Measurements from ENCODE around the gene SLC46A2. TPM values are rescaled to one million over a fixed set of nuclear protein-coding genes. Genes with fewer than 3 reads are reported as not detected.

The SLC46A2 gene
- under 1 TPM; 0.18 to 0.64 (median 0.23) TPM for total RNA-seq
- total RNA-seq (2013), result 0.32 TPM

GRCh38 chr9:112890106-112891081 lies at the start of gene SLC46A2:
SLC46A2 (minus strand) TSS chr9:112890876; CDS start chr9:112890681, 195 bp downstream.
- Mint-ChIP-seq H3K4me1 (no peaks in the 10 kb centered on the region), H3K27ac (no peak within 1 kb of the TSS), H3K36me3 (no peaks in the 10 kb centered on the region), H3K4me3 (no peak within 1 kb of the TSS), H3K27me3 (ENCODE audit: low read depth in 2 of 2) (peaks cover 11 to 44% of the 10 kb centered on the region in 2 donors), H3K9me3 (no peaks in the 10 kb centered on the region)
- DNase-seq, result no peak
- TF ChIP-seq, protein P1, sequence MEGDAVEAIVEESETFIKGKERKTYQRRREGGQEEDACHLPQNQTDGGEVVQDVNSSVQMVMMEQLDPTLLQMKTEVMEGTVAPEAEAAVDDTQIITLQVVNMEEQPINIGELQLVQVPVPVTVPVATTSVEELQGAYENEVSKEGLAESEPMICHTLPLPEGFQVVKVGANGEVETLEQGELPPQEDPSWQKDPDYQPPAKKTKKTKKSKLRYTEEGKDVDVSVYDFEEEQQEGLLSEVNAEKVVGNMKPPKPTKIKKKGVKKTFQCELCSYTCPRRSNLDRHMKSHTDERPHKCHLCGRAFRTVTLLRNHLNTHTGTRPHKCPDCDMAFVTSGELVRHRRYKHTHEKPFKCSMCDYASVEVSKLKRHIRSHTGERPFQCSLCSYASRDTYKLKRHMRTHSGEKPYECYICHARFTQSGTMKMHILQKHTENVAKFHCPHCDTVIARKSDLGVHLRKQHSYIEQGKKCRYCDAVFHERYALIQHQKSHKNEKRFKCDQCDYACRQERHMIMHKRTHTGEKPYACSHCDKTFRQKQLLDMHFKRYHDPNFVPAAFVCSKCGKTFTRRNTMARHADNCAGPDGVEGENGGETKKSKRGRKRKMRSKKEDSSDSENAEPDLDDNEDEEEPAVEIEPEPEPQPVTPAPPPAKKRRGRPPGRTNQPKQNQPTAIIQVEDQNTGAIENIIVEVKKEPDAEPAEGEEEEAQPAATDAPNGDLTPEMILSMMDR (IDR thresholded peaks at IDR 0.05), result no peak
- ATAC-seq, result no peak
- H3K36me3 ChIP-seq (ENCODE audit: control insufficient read depth, insufficient read depth, low read length), result no peaks in the 10 kb centered on the region
- peaks cover 10% of the 10 kb centered on the region for H3K4me1 ChIP-seq (ENCODE audit: control insufficient read depth, insufficient read depth, low read length)
- no peak within 1 kb of the TSS for H3K27ac ChIP-seq (ENCODE audit: low read length)
- 21% methylated on average over 78 of the region's 78 CpGs for WGBS (ENCODE audit: insufficient coverage)
- peaks cover 8% of the 10 kb centered on the region for H3K27me3 ChIP-seq (ENCODE audit: control insufficient read depth, insufficient read depth, low read length)
- no peaks in the 10 kb centered on the region for H3K9me3 ChIP-seq (ENCODE audit: control insufficient read depth, insufficient read depth, low read length)
- H3K4me3 ChIP-seq (ENCODE audit: low read length), result no peak within 1 kb of the TSS
- intact Hi-C loops (cut with micrococcal nuclease), result no loop called here

DNA sequence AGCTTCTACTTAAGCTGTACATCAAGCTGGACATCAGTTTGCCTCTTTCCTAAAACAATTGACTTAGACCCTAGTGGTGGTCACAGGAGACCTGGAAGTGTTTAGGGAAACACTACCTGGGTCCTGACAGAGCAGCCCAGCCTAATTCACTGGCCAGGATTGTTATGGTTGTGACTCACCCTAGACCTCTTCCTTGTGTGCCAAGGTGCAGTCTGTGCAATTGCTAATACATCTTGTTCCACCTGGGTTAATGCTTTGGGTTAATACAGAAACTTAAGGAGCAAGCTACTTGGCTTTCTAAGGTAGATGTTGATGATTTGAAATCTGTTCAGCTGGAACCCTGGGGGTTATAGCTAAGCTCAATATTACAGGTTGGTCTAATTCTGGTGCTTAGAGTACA lies 48.7 kb upstream of the SLC46A2 start:
- H3K9me3 Mint-ChIP-seq, result peaks cover 0 to 5% of the 10 kb centered on the region in 2 donors
- no peak overlapping the region for H3K4me3 Mint-ChIP-seq
- no peaks in the 10 kb centered on the region for H3K36me3 ChIP-seq (ENCODE audit: control insufficient read depth, insufficient read depth, low read length)
- TF ChIP-seq, protein P1 (IDR thresholded peaks at IDR 0.05), result no peak
- no peak for DNase-seq
- H3K4me1 Mint-ChIP-seq, result no peaks in the 10 kb centered on the region
- no peak overlapping the region for H3K27ac ChIP-seq (ENCODE audit: low read length)
- ATAC-seq, result no peak
- intact Hi-C loops (cut with micrococcal nuclease), result no loop called here
- no peaks in the 10 kb centered on the region for H3K4me1 ChIP-seq (ENCODE audit: control insufficient read depth, insufficient read depth, low read length)
- H3K27me3 Mint-ChIP-seq (ENCODE audit: low read depth in 2 of 2), result peaks cover 12 to 28% of the 10 kb centered on the region in 2 donors
- no peaks in the 10 kb centered on the region for H3K36me3 Mint-ChIP-seq
- peaks cover 2% of the 10 kb centered on the region for H3K27me3 ChIP-seq (ENCODE audit: control insufficient read depth, insufficient read depth, low read length)
- H3K27ac Mint-ChIP-seq, result no peak overlapping the region
- no peaks in the 10 kb centered on the region for H3K9me3 ChIP-seq (ENCODE audit: control insufficient read depth, insufficient read depth, low read length)
- no peak overlapping the region for H3K4me3 ChIP-seq (ENCODE audit: low read length)

- no peak overlapping the region for H3K27ac Mint-ChIP-seq
- peaks cover 4% of the 10 kb centered on the region for H3K27me3 ChIP-seq (ENCODE audit: control insufficient read depth, insufficient read depth, low read length)
- H3K36me3 Mint-ChIP-seq, result no peaks in the 10 kb centered on the region
- ATAC-seq (no peak), DNase-seq (no peak)
- no peaks in the 10 kb centered on the region for H3K9me3 Mint-ChIP-seq
- intact Hi-C loops (cut with micrococcal nuclease), result no loop called here
- no peaks in the 10 kb centered on the region for H3K36me3 ChIP-seq (ENCODE audit: control insufficient read depth, insufficient read depth, low read length)
- H3K27ac ChIP-seq (ENCODE audit: low read length), result no peak overlapping the region
- TF ChIP-seq, protein P1 (IDR thresholded peaks at IDR 0.05), result no peak
- H3K4me1 ChIP-seq (ENCODE audit: control insufficient read depth, insufficient read depth, low read length), result no peaks in the 10 kb centered on the region
- no peaks in the 10 kb centered on the region for H3K9me3 ChIP-seq (ENCODE audit: control insufficient read depth, insufficient read depth, low read length)
- 13% methylated on average over 2 of the region's 2 CpGs for whole genome bisulfite sequencing (ENCODE audit: insufficient coverage)
- peaks cover 11 to 20% of the 10 kb centered on the region in 2 donors for H3K27me3 Mint-ChIP-seq (ENCODE audit: low read depth in 2 of 2)
- H3K4me3 ChIP-seq (ENCODE audit: low read length), result no peak overlapping the region
- H3K4me1 Mint-ChIP-seq, result no peaks in the 10 kb centered on the region
- no peak overlapping the region for H3K4me3 Mint-ChIP-seq
Observed at GRCh38 chr9:112933696-112934095, 43.0 kb upstream of the SLC46A2 start.

All from natural killer cell (primary cell).